HG03175 (cell line): ENCODE results near the gene FAM81B.
"Not testable (repeated sequence)": the region's sequence is repeated elsewhere in the genome, so short reads cannot be mapped to it uniquely, and the experiment has no call there.

Source experiments
- ATAC-seq: cut with Tn5 transposase; IDR thresholded peaks from one replicate; pipeline ENCODE4 v1.9.1; 2021; ENCODE audit warnings: mild to moderate bottlenecking, moderate library complexity; ENCODE audit not compliant: unreplicated experiment

Gene FAM81B

GRCh38 chr5:95390812-95391492 lies at the start of gene FAM81B:
Gene FAM81B, plus strand, starts transcription at chr5:95391366. Its CDS starts 24 bp downstream, at chr5:95391390.
- ATAC-seq, result no peak

- ATAC-seq, result not testable (repeated sequence)
Observed at GRCh38 chr5:95341444-95341843, 49.7 kb upstream of the FAM81B start.

GRCh38 chr5:95347506-95348120 lies 43.6 kb upstream of the FAM81B start:
- no peak for ATAC-seq

- ATAC-seq, result no peak
Observed at GRCh38 chr5:95350631-95351030, 40.5 kb upstream of the FAM81B start.

GRCh38 chr5:95352691-95353090 lies 38.5 kb upstream of the FAM81B start:
- ATAC-seq, result no peak

GRCh38 chr5:95358320-95358719 lies 32.8 kb upstream of the FAM81B start:
- no peak for ATAC-seq

- no peak for ATAC-seq
Observed at GRCh38 chr5:95358848-95359247, 32.3 kb upstream of the FAM81B start.

- ATAC-seq, result not testable (repeated sequence)
Observed at GRCh38 chr5:95360667-95361066, 30.5 kb upstream of the FAM81B start.

GRCh38 chr5:95365302-95366095 lies 25.7 kb upstream of the FAM81B start:
- no peak for ATAC-seq

- ATAC-seq, result no peak
Observed at GRCh38 chr5:95369782-95370181, 21.4 kb upstream of the FAM81B start.

GRCh38 chr5:95374061-95374460 lies 17.1 kb upstream of the FAM81B start:
- ATAC-seq, result no peak

- ATAC-seq, result no peak
Observed at GRCh38 chr5:95375591-95375990, 15.6 kb upstream of the FAM81B start.

GRCh38 chr5:95379133-95379532 lies 12.0 kb upstream of the FAM81B start:
- ATAC-seq, result no peak

GRCh38 chr5:95380103-95380628 lies 11.0 kb upstream of the FAM81B start:
- ATAC-seq, result no peak

GRCh38 chr5:95382801-95383200 lies 8.4 kb upstream of the FAM81B start:
- no peak for ATAC-seq

GRCh38 chr5:95384485-95385213 lies 6.5 kb upstream of the FAM81B start:
- no peak for ATAC-seq

GRCh38 chr5:95385334-95385733 lies 5.8 kb upstream of the FAM81B start:
- no peak for ATAC-seq

- not testable (repeated sequence) for ATAC-seq
Observed at GRCh38 chr5:95391965-95392364, 799 bp downstream of the FAM81B start.

- no peak for ATAC-seq
Observed at GRCh38 chr5:95392593-95393182, 1.5 kb downstream of the FAM81B start.

GRCh38 chr5:95393279-95393678 lies 2.1 kb downstream of the FAM81B start:
- no peak for ATAC-seq

- no peak for ATAC-seq
Observed at GRCh38 chr5:95398989-95399388, 7.8 kb downstream of the FAM81B start.
